ENCODE results near the gene HACD2.

HACD2 gene

GRCh38 chr3:123584988-123585937 is at the start of gene HACD2:
Gene HACD2 (minus strand): TSS chr3:123585053. CDS start chr3:123585027, 26 bp downstream.
- Histone ChIP-seq H3K4me3 (peak within 1 kb of the TSS; percentile 70 to 96 (median 82)), H3K27ac (peak within 1 kb of the TSS; percentile 45 to 99 (median 93))

- peak overlapping the region in 5 of 21 experiments; percentile 23 to 56 (median 40) for H3K27ac ChIP-seq
- no peak overlapping the region for H3K4me3 ChIP-seq
Observed at GRCh38 chr3:123634149-123635051, 49.5 kb upstream of the HACD2 start.

GRCh38 chr3:123633530-123633929 is 48.7 kb upstream of the HACD2 start:
- Histone ChIP-seq H3K4me3 (no peak overlapping the region), H3K27ac (peak overlapping the region in 1 of 21 experiments; percentile 69)

- peak overlapping the region in 5 of 21 experiments; percentile 19 to 52 (median 26) for H3K27ac ChIP-seq
- H3K4me3 ChIP-seq = no peak overlapping the region
Observed at GRCh38 chr3:123632161-123632655, 47.4 kb upstream of the HACD2 start.

DNA sequence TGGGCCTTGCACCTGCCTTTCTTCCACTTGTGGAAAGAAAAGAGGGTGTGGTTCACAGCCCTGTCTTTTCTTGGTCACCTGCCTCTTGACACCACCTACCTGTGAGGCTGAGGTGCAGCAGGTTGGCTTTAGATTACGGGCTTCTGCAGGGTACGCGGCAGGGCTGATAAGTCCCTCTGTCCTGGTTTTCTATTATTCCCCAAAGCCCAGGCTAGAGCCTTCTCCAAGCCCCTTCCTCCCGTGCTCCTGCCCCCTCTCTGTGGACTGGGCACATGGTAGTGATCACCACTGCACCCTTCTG is 44.8 kb upstream of the HACD2 start:
- Histone ChIP-seq H3K27ac (no peak overlapping the region), H3K4me3 (no peak overlapping the region)

DNA sequence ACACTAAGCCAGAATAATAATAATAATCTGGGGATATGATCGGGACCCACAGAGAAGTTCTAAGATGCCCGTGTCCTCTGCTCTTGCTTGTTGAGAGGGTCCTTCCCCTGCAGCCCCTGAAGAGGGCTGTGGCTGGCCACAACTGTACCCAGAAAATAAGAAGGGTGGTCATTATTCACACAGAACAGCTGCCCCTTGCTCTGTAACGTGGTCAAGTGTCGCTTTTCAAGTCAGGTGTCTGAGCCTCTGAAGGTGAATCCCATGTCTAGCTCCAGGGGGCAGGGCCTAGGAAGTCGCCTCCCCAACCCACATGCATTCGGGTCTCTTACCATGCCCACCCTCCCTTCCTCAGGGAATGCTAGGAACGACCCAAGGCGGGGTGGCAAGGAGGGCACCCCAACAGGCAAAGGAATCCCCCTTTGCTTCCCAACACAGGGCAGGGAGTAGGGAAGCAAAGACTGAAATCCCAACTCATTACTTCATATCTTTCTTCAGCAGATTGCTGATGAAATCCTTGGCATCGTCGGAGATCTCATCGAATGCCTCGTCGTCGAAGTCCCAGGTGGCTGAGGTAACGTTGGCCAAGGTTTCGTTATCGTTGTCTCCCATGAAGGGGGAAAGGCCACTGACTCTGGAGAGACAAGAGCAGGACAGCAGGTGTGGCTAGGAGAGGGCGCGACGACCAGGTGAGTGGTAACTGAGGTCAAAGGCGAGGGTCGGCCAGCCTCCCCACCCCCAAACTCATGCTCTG is 44.3 kb upstream of the HACD2 start:
- Histone ChIP-seq H3K4me3 (no peak overlapping the region), H3K27ac (no peak overlapping the region)

DNA sequence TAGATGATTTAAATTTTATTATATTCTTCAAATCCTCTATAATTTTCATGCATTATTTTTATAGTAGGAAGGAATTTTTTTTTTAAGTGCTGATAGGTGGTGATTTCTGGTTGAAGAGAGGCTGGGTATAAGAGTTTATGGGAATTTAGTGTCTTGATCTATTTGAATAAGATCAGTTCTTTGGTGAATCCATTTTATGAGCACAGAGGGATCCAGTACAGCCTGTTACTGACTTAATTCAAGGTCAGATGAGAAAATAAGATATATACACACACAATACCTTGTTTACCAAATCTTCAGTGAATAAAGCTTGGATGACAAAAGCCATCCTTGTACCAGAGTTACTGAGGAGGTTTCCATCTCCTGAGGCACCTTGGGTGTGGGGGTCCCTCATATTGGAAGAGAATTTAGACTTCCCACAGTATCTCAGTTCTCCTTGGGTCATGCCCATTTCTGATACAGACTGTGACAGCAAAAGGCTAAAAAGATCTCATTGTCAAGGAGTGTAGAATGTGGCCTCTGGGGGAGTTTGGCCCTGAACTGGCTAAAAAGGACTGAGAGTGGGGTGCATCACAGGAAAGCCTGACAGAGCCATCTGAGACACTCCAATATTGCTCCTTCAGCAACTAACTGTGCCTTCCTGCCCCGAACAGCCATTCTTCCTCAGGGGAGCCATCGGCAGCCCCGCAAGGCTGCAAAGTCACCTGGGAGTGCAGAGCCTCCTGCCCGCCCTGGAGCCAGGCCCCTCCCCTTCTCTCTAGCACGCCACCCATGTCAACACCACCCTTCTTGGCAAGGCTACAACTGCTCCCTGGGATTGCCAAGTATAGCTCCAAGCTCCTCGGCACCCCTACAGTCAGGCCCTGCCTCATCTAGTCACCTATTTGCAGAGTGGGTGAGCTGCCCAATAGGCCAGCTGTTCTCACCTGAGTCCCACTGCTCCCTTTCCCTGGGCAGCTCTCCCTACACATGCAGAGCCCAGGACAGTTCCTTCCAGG is 43.1 kb upstream of the HACD2 start:
- H3K4me3 ChIP-seq = no peak overlapping the region
- no peak overlapping the region for H3K27ac ChIP-seq

GRCh38 chr3:123626881-123627280 is 42.0 kb upstream of the HACD2 start:
- no peak overlapping the region for H3K27ac ChIP-seq
- H3K4me3 ChIP-seq = no peak overlapping the region

DNA sequence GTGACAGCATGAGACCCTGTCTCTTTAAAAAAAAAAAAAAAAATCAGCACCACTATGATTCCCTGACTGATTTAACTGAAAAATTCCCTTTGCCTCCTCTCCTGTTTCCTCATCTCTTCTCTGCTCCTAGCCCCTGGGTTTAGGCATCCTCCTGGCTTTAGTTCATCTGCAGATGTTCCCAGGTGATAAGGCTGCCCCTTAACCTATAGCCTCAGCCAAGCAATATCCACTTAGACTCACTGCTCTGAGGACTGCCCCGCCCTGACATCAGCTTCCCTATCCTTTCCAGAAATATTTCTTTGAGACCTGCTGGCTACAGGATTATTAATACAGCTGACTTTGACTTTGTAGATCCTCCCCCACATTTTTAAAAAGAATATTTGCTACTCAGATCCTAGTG is 39.4 kb upstream of the HACD2 start:
- H3K27ac ChIP-seq = no peak overlapping the region
- no peak overlapping the region for H3K4me3 ChIP-seq

- Histone ChIP-seq H3K4me3 (no peak overlapping the region), H3K27ac (peak overlapping the region in 6 of 21 experiments; percentile 2 to 65 (median 26))
Observed at GRCh38 chr3:123623346-123623880, 38.6 kb upstream of the HACD2 start.

DNA sequence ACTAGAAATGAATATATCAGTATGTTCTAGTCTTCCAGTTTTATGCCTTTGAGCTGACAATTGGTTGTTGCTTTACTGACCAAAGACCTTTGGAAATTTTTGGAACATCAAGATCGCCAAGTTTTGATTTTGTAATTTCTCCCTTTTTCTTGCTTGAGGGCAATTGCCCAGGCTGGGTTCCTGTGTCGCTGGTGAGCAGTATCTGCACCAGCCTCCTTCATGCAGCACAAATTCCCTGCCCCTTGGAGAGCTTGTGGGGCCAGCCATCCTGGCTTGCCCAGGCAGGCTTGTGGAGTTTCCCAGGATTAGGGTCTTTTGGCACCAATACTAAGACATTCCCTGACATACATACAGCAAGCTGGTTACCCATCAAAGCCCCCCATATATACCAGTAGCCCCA is 37.9 kb upstream of the HACD2 start:
- Histone ChIP-seq H3K27ac (peak overlapping the region in 4 of 21 experiments; percentile 8 to 65 (median 32)), H3K4me3 (no peak overlapping the region)

GRCh38 chr3:123621850-123622189 is 37.0 kb upstream of the HACD2 start:
- Histone ChIP-seq H3K4me3 (no peak overlapping the region), H3K27ac (peak overlapping the region in 16 of 21 experiments; percentile 4 to 71 (median 36))

DNA sequence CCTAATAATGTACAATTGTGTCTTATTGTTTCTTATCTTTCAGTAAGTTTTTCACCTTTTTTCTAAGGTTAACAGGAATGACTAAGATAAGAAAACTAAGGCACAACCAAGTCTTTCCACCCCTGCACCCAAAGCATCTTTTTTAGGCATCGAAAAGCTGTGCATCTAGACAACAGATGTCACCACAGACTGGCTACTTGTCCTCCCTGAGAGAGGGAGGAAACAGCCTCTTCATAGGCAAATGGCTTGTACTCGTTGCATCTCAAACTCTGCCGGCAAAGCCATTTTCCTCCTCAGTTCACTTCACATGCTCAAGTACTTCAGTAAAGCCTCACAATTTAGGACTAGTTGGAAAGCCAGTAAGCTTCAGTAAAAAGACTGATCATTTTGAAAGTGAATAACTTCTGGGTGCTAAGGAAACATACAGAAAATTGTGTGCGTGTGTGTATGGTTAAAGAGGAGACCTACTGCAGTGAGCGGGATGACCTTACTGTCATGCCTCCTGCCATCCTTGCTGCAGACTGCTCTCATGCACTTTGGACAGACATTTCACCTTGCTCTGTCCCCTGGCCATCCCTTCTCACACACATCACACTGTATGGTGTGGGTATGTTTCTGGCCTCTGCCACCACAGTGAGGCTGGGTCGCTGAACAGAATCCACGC is 36.5 kb upstream of the HACD2 start:
- H3K27ac ChIP-seq = peak overlapping the region in 2 of 21 experiments; percentile 37 to 46
- H3K4me3 ChIP-seq = no peak overlapping the region

DNA sequence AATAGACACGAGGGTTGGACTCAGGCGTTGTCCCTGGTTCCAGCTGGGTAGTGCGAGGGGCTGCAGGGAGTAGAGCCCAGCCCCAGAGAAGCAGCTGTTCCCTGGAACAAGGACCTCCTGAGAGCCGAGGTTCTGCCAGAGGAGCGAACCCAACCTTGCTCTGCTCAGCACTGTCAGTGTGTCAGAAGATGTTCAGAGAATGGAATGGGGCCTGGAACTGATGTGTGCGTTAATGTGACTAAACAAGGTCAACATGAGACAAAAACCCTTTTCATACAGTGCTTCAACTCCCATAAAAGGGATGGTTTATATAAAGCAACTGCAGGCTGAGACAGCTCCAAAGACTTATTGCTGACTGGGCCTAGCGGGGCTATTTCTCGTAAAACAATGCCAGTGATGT is 35.5 kb upstream of the HACD2 start:
- H3K4me3 ChIP-seq = peak overlapping the region in 1 of 7 experiments; percentile 5
- H3K27ac ChIP-seq = peak overlapping the region in 11 of 21 experiments; percentile 5 to 70 (median 25)

GRCh38 chr3:123618768-123619484 is 34.1 kb upstream of the HACD2 start:
- H3K27ac ChIP-seq = peak overlapping the region in 11 of 21 experiments; percentile 24 to 73 (median 44)
- no peak overlapping the region for H3K4me3 ChIP-seq

- Histone ChIP-seq H3K27ac (peak overlapping the region in 11 of 21 experiments; percentile 15 to 73 (median 42)), H3K4me3 (no peak overlapping the region)
Observed at GRCh38 chr3:123618076-123618708, 33.3 kb upstream of the HACD2 start.

All from skin epidermis (tissue), 12 donors.